NOMO-1 (cell line): ENCODE results near the gene CIC.

Source experiments
- DNase-seq, 2 experiments: peaks; one replicate each; lab custom pipeline; 2025; ENCODE audit not compliant: unreplicated experiment in 2 of 2; lab: John Stamatoyannopoulos, UW

Gene CIC

GRCh38 chr19:42285988-42286348 lies 16.9 kb downstream of the CIC start:
- DNase-seq, result no peak

GRCh38 chr19:42286349-42287016 lies 17.4 kb downstream of the CIC start:
- peak in 1 of 2 experiments; percentile 1 for DNase-seq

- no peak for DNase-seq
Measured at GRCh38 chr19:42287017-42287826, 18.2 kb downstream of the CIC start.

- DNase-seq, result no peak
Measured at GRCh38 chr19:42287827-42288107, 18.7 kb downstream of the CIC start.

GRCh38 chr19:42288387-42288786 lies 19.3 kb downstream of the CIC start:
- peak in 1 of 2 experiments; percentile 56 for DNase-seq

GRCh38 chr19:42288881-42289555 lies 20.0 kb downstream of the CIC start:
- DNase-seq, result no peak

- no peak for DNase-seq
Measured at GRCh38 chr19:42289556-42290041, 20.5 kb downstream of the CIC start.

GRCh38 chr19:42290136-42290522 lies 21.1 kb downstream of the CIC start:
- no peak for DNase-seq

- DNase-seq, result peak in 1 of 2 experiments; percentile 5
Measured at GRCh38 chr19:42290523-42291434, 21.7 kb downstream of the CIC start.

- no peak for DNase-seq
Measured at GRCh38 chr19:42291435-42291810, 22.4 kb downstream of the CIC start.

- DNase-seq, result no peak
Measured at GRCh38 chr19:42292042-42292960, 23.2 kb downstream of the CIC start.

GRCh38 chr19:42292963-42293362 lies 23.9 kb downstream of the CIC start:
- no peak for DNase-seq

- DNase-seq, result no peak
Measured at GRCh38 chr19:42293540-42293939, 24.5 kb downstream of the CIC start.

GRCh38 chr19:42293948-42294347 lies 24.9 kb downstream of the CIC start:
- no peak for DNase-seq

- no peak for DNase-seq
Measured at GRCh38 chr19:42294471-42295137, 25.6 kb downstream of the CIC start.

GRCh38 chr19:42295342-42295741 lies 26.3 kb downstream of the CIC start:
- no peak for DNase-seq

- DNase-seq, result peak; percentile 25 to 37
Measured at GRCh38 chr19:42295831-42296525, 26.9 kb downstream of the CIC start.

GRCh38 chr19:42297039-42297438 lies 28.0 kb downstream of the CIC start:
- DNase-seq, result no peak
